Sigmoid colon (tissue), 4 donors: ENCODE measurements around the gene GALNT8.

Experiments
- EP300 ChIP-seq, 4 donors: sonication (generic); formaldehyde crosslinking; IDR thresholded peaks; one replicate each; pipeline ENCODE4 v1.6.1; 2017; ENCODE audit warnings: antibody characterized with exemption in 4 of 4
- POLR2A ChIP-seq, 2 donors: fragments of 450-650 bp; IDR thresholded peaks; one replicate each; pipeline ENCODE4 v1.6.1; 2016; ENCODE audit warnings: antibody characterized with exemption in 2 of 2, mild to moderate bottlenecking in 2 of 2, moderate library complexity in 2 of 2
- POLR2AphosphoS5 ChIP-seq, 4 donors: sonication (generic); formaldehyde crosslinking; IDR thresholded peaks; one replicate each; pipeline ENCODE4 v1.6.1; 2017; ENCODE audit warnings: antibody characterized with exemption in 4 of 4

DNA sequence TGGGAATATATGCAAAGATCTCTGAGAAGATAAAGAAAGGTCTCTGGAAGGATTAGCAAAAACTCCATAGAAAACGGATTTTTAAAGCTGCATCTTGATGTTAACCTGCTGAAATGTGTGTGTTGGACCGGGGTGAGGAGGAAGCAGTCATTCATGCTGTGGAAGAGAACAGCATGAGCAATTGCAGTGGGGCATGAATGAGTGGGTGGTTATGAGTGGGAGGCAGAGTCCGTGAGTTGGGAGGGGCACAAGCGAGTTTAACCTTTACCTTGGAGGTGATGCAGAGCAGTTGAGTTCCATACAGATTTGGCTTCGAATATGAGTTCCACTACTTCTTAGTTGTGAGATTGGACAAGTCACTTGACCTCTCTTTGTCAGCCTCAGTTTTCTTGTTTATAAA is 29.4 kb upstream of the GALNT8 start:
- TF ChIP-seq POLR2AphosphoS5 (IDR thresholded peaks at IDR 0.05) = no peak
- TF ChIP-seq EP300 (IDR thresholded peaks at IDR 0.05) = no peak
- no peak for TF ChIP-seq POLR2A (IDR thresholded peaks at IDR 0.05)
